Non-pigmented ciliary epithelial cell (primary cell): ENCODE data around the gene MUSTN1.

ENCODE experiments used
- DNase-seq: peaks from one replicate; pipeline ENCODE4 v3.0.0-alpha.2; 2010; ENCODE audit warnings: low read depth

Gene MUSTN1

GRCh38 chr3:52831500-52832301 lies 3.1 kb downstream of the MUSTN1 start:
- DNase-seq: no peak

GRCh38 chr3:52830535-52831258 lies 4.1 kb downstream of the MUSTN1 start, which contains the start of gene ITIH4:
ITIH4 (minus strand) TSS chr3:52830672; CDS start chr3:52830642, 30 bp downstream.
- no peak for DNase-seq

DNA sequence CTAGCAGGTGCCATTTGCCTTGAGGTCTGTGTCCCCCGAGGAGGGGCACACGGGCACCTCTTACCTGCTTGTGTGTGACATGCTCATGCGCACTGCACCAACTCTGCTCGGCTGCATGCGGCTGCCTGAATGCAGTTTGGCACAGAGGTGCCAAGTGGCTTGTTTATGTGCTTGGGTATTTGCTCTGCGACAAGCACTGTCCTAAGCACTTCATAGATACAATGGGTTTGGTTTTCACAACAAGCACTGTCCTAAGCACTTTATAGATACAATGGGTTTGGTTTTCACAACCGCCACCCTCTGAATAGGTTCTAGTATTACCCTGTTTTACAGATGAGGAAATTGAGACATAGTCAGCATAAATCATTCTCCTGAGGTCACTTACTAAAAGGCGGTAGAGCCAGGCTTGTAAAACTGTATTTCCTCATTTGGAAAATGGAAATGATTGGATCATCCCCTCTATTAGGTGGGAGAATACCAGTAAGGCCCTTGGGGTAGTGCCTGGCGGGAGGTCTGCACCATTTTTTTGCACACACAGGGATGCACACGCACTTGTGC lies 4.8 kb downstream of the MUSTN1 start:
- DNase-seq: no peak

DNA sequence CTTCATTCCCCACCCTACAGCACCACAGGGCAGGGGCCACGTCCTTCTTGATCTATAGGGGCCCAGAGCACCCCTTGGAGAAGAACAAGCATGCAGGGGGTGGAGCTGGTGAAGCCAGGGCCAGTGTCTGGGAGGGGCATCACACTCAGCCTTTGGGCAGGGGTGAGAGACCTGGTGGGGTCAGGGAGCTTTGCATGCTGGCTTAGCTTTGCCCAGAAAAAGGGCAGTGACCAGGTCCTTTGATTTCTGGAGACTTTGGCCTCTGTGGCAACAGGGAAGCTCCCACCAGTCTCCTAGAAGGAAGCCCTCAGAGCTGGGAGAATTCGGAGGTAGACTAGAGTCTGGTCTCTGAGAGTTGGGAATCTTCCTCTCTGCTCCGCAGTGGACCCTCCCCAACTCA lies 5.3 kb downstream of the MUSTN1 start:
- no peak for DNase-seq

DNA sequence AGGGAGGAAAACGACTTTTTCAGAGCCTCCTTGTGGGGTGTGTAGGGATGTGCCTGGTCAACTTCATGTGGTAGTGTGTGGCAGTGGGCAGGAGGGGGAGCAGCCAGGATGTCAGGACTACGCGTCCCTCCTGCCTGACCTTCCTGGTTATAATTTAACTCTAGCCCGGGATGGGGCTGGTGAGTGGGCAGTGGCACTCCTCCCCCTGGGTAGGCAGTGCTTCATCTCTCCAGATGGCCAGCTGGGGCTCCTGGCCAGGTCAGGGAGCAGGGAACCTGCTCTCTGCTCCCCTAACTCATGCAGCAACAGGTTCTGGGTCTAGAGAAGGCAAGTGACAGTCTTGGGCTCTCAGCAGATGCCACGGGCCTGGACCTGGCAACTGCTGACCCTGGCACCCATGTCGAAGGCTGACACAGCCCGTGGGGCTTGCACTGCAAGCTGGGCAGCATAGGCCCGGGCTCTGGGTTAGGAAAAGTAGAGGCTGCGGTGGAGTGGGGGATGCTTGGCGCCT lies 6.9 kb downstream of the MUSTN1 start:
- no peak for DNase-seq

- DNase-seq: no peak
Observed at GRCh38 chr3:52827441-52827840, 7.4 kb downstream of the MUSTN1 start.

DNA sequence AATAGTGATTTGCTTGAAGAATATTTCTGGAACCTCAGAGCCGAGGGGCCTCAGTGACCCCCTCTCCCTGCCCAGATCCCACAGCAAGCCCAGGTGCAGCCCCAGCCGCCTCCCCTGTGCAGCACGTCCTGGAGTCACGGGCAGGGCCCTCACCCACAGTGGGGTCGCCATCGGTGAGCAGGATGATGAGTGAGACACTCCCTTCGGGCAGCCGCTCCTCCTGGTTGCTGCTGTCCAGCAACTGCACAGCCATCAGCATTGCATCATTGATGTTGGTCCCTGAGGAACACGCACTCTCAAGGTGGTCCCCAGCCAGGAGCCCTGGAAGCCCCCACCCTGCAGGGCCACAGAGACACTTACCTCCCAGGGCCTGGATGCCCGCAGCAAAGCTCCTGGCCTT lies 10.8 kb downstream of the MUSTN1 start:
- no peak for DNase-seq

- DNase-seq: no peak
Observed at GRCh38 chr3:52822363-52822762, 12.5 kb downstream of the MUSTN1 start.

DNA sequence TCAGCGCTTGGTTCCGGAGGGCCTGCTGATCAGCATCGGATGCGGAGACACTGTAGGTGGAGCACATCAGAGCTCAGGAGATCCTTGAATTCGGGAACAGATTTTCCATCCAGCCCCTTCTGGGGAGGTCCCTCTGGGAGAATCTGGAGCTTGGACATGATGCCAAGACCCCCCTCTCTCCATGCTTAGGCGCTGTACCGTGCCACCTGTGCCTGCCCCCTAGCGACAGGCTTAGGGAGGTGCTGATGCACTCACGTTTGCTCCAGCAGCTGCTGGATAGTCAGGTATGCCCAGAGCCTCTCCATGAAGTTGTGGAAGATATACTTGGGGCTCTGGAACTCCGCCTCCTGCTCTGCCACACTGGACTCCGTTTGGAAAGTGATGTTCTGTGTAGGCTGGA lies 14.1 kb downstream of the MUSTN1 start:
- DNase-seq: no peak

- DNase-seq: no peak
Observed at GRCh38 chr3:52819936-52820335, 14.9 kb downstream of the MUSTN1 start.

GRCh38 chr3:52817860-52818259 lies 17.0 kb downstream of the MUSTN1 start:
- no peak for DNase-seq

DNA sequence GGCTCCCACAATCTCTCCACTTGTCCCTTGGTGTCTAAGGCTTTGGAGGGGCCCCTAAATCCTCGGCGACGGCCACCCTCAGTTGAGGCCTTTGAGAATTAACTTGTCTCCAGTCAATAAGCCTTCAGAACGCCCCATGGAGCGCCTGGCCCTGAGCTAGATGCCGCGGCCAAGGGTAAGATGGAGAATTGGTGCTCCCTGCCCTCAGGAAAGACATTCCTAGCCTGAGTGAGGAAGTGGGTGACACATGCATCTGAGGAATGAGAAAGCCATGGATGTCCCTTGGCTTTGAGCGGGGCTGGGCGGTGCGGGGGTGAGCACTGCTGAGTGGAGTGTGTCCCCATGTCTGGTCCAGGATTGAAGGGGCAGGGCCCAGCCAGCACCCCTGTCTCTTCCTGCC lies 17.6 kb downstream of the MUSTN1 start:
- DNase-seq: no peak

GRCh38 chr3:52816654-52817053 lies 18.2 kb downstream of the MUSTN1 start:
- DNase-seq: no peak

DNA sequence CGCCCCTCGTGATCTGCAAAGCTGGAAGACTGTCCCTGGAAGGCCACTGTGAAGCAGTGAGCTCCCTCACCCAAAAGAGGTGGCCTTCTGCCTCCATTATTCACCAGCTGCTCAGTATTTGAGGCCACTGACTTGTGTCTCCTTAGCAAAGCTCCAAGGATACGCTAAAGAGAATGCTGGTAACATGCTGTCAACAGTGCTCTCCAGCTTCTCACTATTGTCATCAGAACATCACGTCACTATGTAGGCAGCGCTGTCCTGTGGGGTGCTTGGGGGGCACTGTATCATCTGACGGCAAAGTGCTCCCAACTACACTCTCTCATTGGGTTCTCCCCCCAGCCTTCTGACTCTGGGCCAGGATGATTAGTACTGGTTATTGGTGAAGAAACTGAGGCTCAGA lies 18.6 kb downstream of the MUSTN1 start:
- DNase-seq: no peak

GRCh38 chr3:52813810-52814209 lies 21.0 kb downstream of the MUSTN1 start:
- DNase-seq: no peak

- no peak for DNase-seq
Observed at GRCh38 chr3:52811452-52812011, 23.3 kb downstream of the MUSTN1 start.

- DNase-seq: no peak
Observed at GRCh38 chr3:52810923-52811322, 23.9 kb downstream of the MUSTN1 start.

DNA sequence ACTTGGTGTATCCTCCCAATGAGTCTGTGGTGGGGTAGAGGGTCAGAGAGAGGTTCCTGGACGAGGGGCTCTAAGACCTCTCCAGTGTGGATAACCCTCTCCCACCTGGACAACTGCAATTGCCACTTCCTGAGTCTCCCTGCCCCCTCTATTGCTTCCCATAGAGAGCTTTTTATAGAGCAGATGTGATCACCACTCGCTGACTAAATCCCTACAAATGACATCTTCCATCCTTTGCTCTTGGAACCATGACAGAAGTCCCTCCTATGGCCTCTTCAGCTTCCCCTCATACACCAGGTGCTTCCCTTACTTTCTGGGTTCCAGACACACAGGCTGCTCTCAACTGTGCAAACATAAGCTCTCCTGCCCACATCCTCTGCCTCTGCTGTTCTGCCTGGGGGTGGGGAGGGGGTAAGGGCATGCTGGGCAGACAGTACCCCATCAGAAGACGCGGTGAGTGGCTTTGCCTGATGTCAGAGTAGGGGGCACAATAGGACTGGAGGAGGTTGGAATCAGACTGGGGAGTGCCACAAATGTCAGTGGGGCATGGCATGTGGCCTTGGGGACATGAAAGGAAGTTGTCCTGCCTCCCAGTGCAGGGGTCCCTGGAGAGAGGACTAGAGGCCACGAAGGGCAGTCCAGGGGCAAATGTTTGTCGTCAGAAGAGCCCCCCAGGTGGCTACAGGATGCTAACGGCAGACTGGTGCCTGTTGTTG lies 25.0 kb downstream of the MUSTN1 start:
- DNase-seq: no peak

DNA sequence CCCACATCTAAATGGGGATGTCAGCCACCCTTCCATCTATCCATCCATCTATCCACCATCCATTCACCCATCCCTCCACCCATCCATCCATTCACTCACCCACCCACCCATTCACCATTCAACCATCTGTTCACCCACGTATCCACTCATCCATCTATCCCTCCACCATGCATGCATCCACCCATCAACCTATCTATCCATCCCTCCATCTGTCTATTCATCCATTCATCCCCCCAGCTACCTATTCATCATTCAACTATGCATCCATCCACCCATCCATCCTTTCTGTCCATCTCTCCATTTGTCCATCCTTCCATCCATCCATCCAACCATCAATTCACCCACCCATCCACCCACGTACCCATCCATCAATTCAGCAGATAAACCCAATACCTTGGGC lies 25.7 kb downstream of the MUSTN1 start:
- no peak for DNase-seq

DNA sequence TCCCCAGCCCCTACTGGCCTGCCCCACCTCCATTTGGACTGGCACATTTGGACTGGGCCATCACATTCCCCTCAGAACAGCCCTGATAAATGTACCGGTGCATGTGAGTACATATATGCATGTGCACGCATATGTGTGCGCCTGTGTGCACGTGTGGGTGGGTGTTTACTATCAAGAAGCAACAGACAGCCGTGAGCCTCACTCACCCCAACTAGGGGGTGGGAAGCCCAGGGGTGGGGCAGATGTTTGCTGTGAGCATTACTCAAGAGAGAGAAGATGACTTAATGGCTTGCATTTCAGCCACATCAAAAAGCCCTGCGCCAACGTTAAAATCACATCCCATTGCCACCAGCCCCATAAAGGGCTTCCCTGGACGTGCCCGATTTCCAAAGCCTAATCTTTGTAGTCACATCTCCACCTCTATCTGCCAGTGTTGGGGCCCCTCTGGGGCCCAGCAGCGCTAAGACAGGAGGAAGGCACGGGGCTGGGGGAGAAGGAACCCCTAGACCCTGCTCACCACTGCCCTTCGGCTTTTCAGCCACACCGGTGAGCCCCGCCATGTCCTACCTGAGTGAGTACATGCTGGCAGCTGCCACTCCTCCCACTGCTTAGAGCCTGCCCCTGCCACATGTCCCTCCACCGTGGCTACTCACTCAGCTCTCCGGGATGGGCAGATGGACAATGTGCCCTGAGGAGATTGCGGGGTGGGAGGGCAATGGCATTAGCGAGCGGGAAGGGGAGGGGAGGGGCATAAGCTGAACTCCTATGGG lies 29.4 kb downstream of the MUSTN1 start:
- no peak for DNase-seq

- DNase-seq: no peak
Observed at GRCh38 chr3:52801839-52802238, 33.0 kb downstream of the MUSTN1 start.
